Measurements from ENCODE around the gene ACAA1.
"Not testable (repeated sequence)": the region's sequence is repeated elsewhere in the genome, so short reads cannot be mapped to it uniquely, and the experiment has no call there.

Gene ACAA1

GRCh38 chr3:38153221-38153620 lies 16.3 kb upstream of the ACAA1 start:
- no peak for FAIRE-seq

- no peak for FAIRE-seq
Measured at GRCh38 chr3:38152609-38153008, 15.7 kb upstream of the ACAA1 start.

GRCh38 chr3:38151667-38152265 lies 14.8 kb upstream of the ACAA1 start:
- no peak for FAIRE-seq

GRCh38 chr3:38150780-38151528 lies 14.0 kb upstream of the ACAA1 start:
- FAIRE-seq = no peak

GRCh38 chr3:38149708-38150107 lies 12.8 kb upstream of the ACAA1 start:
- no peak for FAIRE-seq

GRCh38 chr3:38148311-38148882 lies 11.5 kb upstream of the ACAA1 start:
- no peak for FAIRE-seq

GRCh38 chr3:38147421-38147820 lies 10.5 kb upstream of the ACAA1 start:
- FAIRE-seq = no peak

GRCh38 chr3:38146504-38146903 lies 9.6 kb upstream of the ACAA1 start:
- no peak for FAIRE-seq

GRCh38 chr3:38143511-38143910 lies 6.6 kb upstream of the ACAA1 start:
- FAIRE-seq = no peak

GRCh38 chr3:38142959-38143358 lies 6.0 kb upstream of the ACAA1 start:
- FAIRE-seq = no peak

- no peak for FAIRE-seq
Measured at GRCh38 chr3:38141952-38142273, 5.0 kb upstream of the ACAA1 start.

- FAIRE-seq = no peak
Measured at GRCh38 chr3:38141173-38141951, 4.4 kb upstream of the ACAA1 start.

GRCh38 chr3:38140326-38141172 lies 3.6 kb upstream of the ACAA1 start:
- FAIRE-seq = no peak

GRCh38 chr3:38139652-38140051 lies 2.7 kb upstream of the ACAA1 start:
- no peak for FAIRE-seq

- FAIRE-seq = no peak
Measured at GRCh38 chr3:38139191-38139590, 2.3 kb upstream of the ACAA1 start.

- FAIRE-seq = no peak
Measured at GRCh38 chr3:38138349-38139190, 1.6 kb upstream of the ACAA1 start, which contains the start of gene MYD88. TSS of gene MYD88 (plus strand) at chr3:38138661. CDS start at chr3:38138701, 40 bp downstream.

- FAIRE-seq = no peak
Measured at GRCh38 chr3:38137615-38138348, 855 bp upstream of the ACAA1 start.

GRCh38 chr3:38136393-38136776 lies 542 bp downstream of the ACAA1 start:
- no peak for FAIRE-seq

- not testable (repeated sequence) for FAIRE-seq
Measured at GRCh38 chr3:38135621-38136277, 1.2 kb downstream of the ACAA1 start.

GRCh38 chr3:38134517-38135143 lies 2.3 kb downstream of the ACAA1 start:
- FAIRE-seq = not testable (repeated sequence)

Data from endometrium (tissue), 2 donors.